T-helper 22 cell (primary cell): Measurements from ENCODE around the gene NUAK2.

Experiments
- DNase-seq: peaks from one replicate; pipeline ENCODE4 v3.0.0-alpha.2; 2020; ENCODE audit warnings: low read depth

NUAK2 gene

DNA sequence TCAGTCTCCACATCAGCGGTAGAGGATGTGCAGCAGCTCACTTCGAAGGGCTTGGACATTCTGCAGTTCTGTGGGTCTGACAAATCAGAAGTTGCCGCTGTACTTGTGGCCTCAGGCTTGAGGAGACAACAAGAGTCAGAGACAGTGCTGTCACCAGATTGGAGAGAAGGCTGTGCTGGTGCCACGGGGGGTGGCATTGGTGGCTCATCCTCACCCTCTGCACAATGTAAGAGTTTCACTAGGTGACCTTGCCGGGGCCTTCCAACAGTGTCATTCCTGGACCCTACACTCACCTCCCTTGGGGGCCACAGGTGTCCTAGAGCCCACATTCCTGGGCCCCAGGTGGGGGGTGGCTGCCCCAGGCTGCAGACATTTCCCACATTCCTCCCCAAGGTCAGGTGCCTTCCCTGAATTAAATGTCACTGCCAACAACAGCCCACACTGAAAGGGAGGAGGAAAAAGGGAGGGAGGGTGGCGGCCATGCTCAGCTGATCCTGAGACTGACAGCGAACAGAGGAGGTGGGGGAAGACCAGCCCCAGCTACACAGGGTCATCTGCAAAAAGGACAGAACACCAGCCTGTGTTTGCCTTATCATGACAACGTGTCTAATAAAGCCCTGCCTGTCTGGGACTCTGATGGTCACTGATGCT is 47.4 kb downstream of the NUAK2 start:
- no peak for DNase-seq

DNA sequence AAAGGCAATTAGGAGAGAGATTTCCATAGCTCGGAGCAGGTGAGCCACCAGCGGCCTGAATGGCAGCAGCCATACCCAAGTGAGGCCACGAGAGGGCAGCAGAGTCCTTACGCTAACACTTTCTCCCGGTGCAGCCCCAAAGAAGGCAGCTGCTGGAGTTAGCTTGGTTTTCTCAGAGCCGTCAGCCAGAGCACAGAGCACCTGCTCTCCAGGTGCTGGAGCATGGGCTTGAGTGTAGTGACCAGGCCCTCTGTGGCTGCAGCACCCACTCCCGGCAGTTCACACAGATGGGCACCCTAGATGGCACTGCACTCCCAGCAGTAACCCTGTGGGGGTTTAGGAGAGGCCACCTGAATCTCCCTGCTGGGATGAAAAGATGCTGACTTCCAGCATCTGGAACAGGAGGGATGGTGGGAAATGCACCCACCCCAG is 48.0 kb downstream of the NUAK2 start:
- peak; percentile 54 for DNase-seq

DNA sequence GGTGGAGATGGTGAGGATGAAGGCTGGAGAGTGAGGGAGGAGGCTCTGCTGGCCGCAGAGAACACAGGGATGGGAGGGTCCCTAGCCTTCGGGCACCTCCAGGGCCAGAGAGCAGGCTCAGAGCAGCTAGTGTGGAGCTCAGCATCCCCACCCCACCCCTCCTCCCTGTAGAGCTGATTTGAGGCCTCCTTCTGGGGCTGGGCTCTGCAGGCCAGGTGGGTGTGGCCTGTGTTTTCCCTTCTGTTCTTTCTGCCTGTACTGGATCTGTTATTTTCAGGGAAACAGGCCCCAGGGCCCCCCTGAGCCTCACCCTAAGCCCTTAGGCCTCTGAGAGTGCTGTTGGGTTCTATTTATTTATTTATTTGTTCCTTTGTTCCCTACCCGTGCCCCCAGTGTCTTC is 49.0 kb downstream of the NUAK2 start:
- no peak for DNase-seq

DNA sequence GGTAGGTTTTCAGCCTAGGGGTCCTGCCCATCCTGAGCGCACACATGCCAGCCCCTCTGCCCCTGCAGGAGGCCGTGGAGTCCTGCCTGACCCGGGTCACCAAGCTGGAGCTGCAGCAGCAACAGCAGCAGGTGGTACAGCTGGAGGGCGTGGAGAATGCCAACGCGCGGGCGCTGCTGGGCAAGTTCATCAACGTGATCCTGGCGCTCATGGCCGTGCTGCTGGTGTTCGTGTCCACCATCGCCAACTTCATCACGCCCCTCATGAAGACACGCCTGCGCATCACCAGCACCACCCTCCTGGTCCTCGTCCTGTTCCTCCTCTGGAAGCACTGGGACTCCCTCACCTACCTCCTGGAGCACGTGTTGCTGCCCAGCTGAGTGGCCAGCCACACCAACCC is 49.8 kb downstream of the NUAK2 start:
- DNase-seq, result no peak

DNA sequence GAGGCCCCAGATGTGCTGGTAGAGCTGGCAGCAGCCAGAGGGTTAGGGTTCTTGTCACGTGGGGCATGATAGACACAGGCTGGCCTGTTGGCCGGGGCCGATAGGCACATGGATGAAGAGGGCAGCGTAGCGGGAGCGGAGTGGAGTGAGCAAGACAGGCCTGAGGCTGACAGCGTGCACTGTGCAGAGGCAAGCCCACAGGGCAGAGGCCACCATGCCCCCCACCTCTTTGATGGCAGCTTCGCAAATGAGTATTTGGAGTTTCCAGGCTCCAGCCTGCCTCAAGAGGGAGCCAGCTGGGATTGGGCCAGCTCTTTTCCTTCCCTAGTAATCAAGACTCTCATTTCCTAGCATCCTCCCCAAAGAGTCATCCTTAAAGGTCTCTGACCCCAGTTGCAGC is 50.3 kb downstream of the NUAK2 start:
- no peak for DNase-seq

DNA sequence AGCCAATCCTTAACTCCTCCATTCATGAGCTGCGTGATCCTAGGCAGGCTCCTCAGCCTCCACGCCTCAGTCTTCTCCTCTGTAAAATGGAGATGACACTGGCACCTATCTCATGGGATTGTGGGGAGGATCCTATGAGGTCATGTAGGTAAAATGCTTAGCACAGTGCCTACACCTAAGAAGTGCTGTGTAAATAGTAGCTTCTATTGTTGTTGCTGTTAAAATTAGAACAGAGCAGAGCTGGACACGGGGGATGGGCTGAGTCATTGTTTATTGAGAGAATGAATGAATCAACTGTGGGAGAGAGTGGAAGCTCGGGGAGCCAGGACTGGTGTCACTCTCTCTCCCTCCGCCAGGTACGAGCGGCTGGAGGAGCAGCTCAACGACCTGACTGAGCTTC is 50.8 kb downstream of the NUAK2 start:
- no peak for DNase-seq

DNA sequence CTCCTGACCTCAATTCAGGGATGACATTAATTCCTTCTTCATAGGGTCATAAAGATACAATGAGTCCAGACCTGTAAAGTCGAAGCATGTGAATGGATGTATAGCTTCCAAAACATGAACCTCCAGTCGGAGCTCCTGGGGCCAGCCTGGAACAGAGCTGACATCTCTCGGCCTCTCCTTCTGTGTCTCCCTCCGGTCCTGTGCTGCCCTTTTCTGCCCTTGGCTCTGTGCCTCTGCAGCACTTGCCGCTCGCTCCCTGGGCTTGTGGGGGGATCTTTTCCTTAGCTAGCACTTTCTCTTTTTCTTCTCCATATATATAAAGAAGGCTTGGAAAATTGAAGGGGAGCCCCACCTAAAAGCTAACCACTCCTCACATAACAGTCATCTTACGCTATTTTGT is 51.3 kb downstream of the NUAK2 start:
- no peak for DNase-seq

DNA sequence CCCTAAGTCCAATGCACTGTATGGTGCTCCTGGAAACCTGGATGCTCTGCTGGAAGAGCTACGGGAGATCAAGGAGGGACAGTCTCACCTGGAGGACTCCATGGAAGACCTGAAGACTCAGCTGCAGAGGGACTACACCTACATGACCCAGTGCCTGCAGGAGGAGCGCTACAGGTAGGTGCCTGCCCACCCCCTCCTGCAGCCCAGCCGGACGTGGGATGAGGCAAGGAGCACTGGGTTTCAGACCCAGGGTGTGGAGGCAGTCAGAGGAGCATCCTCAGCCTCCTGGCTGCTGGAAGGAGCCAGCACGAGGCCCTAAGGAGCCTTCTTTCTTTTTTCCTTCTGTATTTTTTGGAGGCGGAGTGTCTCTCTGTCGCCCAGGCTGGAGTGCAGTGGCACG is 51.8 kb downstream of the NUAK2 start:
- DNase-seq, result no peak

DNA sequence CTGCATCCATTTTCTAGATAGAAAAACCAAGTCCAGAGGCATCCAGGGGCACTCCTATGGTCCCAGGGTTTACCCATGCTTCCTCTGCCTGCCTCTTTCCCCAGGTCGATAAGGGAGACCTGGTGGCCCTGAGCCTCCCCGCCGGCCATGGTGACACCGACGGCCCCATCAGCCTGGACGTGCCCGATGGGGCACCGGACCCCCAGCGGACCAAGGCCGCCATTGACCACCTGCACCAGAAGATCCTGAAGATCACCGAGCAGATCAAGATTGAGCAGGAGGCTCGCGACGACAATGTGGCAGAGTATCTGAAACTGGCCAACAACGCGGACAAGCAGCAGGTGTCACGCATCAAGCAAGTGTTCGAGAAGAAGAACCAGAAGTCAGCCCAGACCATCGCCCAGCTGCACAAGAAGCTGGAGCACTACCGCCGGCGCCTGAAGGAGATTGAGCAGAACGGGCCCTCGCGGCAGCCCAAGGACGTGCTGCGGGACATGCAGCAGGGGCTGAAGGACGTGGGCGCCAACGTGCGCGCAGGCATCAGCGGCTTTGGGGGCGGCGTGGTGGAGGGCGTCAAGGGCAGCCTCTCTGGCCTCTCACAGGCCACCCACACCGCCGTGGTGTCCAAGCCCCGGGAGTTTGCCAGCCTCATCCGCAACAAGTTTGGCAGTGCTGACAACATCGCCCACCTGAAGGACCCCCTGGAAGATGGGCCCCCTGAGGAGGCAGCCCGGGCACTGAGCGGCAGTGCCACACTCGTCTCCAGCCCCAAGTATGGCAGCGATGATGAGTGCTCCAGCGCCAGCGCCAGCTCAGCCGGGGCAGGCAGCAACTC is 52.5 kb downstream of the NUAK2 start:
- DNase-seq, result no peak

DNA sequence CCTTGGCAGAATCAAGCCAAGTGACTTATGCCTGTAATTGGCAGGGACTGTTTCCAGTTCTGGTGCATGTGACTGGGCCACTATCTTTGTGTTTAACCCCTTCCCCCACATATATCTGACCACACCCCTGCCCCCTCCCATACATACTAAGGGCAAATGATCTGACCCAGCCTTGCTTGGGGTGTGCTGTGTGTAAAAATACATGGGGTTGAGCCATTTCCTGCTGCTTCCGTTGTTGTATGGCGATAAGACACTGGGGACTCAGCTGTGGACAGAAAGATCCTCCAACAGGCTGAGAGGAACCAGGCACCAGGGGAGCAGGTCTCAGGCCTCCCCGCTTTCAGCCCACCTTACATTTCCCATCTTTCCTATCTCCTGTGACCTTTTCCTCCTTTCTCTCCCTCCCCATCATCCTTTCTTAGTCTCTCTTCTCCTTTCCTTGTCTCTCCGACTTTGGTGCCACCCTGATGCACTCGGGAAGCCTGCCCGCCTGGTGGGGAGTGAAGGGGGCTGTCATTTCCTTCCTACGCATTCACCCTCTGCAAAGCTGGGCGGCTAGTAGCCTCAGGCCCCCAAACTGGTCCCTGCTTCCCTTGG is 54.1 kb downstream of the NUAK2 start:
- no peak for DNase-seq

DNA sequence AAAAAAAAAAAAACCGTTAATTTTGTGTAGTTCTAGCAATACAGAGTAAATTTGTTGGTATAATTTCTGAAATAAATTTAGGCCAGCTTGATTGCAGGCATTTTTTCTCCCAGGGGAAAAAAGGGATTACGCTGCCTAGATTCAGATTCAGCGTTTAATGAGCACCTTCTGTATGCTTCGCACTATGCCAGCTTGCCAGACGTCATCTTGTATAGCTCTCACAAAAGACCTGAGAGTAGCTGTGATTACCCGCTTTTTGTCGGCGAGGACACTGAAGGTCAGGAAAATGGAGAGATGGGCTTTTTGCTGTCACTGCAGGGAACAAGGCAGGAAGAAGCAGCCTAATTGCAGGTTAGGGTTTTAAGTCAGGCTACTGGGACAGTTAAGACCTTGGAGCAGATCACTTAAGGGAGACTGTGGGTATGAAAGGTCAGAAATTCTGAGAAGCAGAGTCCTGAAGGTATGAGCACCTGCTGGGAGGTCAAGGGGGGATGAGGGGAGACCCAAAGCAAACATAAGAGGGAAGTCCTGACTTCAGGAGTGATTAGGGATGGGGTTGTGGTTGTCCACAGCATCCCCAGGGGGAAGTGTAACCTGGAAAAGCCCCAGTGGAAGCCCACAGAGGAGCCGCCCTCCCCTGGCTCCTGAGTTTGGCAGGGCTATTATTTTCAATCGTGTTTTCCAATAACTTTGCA is 54.8 kb downstream of the NUAK2 start:
- DNase-seq, result no peak

DNA sequence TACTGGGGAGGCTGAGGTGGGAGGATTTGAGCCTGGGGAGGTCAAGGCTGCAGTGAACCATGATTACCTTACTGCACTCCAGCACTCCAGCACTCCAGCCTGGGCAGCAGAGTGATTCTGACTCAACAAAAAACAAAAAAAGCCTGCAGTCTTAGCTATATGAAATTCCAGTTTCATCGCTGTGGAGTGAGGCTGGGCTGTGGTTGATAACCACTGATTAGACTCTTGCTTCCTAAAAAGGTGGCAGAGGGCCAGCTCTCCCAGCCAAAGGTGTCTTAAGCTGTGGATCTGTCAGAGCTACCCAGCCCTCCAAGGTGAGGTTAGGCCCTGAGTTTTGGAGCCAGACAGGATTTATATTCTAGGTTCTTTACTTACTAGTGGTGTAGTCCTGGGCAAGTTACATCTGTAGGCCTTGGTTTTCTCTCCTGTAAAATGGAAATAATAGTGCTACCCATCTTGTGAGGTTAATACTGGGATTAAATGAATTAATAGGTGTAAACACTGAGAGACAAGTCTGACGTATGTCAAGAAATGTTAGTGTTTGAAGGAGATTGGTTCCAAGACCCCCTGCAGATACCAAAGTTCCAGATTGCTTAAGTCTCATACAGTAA is 57.9 kb downstream of the NUAK2 start:
- no peak for DNase-seq

DNA sequence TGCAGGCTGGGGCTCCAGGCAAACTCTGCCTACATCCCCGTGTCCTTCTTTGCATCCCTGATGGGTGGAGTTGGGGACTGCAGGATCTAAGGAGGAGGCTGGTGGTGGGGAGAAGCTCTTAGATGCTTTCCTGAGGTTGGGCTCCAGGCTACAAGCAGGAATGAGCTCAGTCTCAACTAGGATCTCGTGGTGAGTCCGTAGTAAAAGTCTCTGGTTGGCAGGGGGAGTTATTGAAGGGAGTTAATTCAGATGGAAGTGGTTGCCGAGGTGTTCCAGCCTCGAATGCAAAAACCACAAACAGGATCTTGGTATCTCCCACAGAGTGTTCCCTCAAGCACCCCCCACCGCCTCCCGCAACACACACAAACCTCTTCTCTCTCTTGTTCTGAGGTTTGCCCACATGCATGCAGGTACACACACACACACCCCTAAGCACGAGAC is 58.8 kb downstream of the NUAK2 start:
- DNase-seq, result no peak

DNA sequence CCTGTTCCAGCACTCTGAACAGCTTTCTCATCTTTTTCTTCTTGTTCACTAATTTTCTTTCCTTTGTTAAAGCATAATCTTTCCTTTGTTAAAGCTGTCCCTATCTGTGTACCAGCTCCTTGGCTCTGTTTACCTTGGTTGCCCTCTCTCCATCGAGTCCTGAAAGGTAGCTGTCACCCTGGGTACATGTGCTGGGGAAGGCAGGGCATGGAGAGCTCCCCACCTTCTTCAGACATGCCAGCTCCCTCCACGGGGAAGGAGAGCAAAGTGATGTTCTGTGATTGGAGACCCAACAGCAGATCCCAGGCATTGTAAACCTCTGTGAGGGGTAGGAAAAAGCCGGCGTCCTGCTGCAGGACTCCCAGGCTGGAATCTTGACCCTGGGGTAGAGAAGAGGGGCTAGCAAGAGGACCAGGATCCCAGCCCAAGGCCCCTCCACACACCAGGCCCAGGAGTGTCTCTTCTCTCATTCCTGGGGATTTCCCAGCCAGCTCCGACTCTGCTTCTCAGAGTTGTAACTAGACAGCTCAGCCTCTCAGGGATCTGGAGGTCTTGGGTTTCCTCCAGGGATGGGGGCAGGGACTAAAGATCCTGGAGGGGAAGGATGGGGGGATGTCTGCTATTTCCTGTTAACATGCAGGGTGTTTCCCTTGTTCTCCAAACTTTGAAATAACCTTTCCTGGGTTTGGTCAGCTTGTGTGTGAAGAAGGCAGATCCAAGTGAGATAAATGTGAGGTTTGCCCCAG is 59.4 kb downstream of the NUAK2 start:
- no peak for DNase-seq

DNA sequence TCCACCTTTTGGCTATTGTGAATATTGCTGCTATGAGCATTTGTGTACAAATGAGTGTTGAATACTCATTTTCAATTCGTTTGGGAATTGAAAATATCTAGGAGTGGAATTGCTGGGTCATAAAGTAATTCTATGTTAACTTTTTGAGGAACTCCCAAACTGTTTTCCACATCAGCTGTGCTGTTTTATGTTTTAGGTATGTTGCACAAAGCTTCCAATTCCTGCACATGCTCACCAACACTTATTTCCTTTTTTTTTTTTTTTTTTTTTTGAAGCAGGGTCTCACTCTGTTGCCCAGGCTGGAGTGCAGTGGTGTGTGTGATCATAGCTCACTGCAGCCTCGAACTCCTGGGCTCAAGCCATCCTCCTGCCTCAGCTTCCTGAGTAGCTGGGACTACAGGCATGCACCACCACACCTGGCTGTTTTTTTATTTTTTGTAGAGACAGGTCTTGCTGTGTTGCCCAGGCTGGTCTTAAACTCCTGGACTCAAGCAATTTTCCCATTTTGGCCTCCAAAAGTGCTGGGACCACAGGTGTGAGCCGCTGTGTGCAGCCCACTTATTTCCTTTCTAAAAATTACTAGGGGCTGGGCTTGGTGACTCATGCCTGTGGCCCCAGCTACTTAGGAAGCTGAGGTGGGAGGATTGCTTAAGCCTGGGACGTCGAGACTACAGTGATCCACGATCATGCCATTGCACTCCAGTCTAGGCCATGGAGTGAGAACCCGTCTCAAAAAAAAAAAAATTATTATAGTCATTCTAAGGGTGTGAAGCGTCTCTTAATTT is 60.4 kb downstream of the NUAK2 start:
- DNase-seq, result no peak

DNA sequence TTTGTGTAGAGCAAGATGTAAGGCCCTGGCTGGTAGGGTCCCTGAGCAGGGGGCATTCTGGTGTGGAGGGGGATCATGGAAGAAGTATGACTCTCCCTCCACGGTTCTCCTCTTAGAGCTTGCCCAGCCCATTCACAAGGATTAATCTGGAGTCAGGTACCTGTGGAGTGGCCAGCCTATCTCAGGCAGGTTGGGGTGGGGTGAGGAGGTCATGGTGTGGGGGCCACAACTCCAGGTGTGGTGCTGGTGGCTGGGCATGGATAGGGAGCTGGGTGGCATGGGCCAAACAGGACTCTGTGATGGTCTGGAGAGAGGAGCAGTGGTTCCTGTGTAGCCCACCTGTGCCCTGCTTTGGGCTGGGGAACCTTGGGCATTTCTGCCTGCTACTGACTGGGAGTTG is 61.5 kb downstream of the NUAK2 start:
- no peak for DNase-seq

DNA sequence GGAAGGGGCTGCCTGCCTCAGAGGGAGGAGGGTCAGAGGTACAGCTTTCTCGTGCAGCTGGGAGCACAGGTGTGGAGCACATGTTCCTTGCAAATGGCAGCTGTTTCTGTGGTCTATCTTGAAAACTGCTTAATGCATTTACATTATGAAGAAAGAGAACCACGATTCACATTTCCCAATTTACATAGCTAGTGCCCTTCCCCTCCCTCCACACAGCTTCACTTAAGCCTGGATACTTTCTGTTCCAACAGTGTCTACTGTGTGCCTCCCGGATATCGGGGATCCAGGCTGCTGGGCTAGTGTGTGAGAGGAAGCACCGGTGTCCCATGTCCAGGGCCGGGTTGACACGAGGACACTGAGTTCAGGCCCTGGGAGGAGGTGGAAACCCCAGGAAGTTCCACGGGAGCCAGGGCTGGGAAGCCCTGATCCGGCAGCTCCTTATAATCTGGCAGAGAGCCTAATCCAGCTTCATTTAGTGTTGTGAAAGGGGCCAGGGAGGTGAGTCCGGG is 62.2 kb downstream of the NUAK2 start:
- DNase-seq, result no peak

DNA sequence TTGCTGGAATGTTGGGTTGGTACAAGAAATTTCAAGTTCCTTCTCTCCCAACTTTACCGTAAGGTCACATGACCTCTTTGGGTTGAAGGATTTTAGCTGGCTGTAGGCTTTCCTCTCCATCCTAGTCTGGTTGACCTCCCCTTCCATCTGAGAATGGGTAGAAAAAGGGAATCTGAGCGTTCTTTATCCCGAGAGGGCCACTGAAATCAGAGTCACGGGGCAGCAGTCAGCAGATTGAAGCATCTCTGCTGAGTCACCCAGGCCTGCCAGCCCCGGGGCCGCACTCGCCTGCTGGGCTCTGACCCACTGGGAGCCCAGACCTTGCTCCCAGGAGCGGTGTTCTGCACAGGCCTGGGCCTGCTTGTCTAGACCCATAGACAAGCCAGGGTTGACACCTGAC is 62.8 kb downstream of the NUAK2 start:
- no peak for DNase-seq

DNA sequence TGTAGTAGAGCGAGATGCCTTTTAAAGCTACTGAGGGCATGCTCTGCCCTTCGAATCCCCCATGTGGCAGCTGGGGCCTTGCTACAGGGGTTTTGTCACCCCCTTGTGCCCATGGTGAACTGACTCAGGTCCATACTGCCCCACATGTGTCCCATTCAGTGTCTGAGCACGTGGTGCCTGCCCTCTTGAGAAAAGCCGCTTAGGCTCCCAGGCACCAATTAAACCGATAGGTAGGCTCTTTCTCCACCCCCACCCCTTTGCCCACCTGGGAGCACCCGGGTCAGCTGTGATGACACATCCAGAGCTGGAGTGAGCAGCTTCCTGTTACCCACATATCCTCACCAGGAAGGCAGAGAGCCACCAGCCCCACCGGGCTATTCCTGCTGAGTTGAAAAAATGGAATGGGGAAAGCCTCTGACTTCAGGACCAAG is 63.3 kb downstream of the NUAK2 start:
- no peak for DNase-seq

DNA sequence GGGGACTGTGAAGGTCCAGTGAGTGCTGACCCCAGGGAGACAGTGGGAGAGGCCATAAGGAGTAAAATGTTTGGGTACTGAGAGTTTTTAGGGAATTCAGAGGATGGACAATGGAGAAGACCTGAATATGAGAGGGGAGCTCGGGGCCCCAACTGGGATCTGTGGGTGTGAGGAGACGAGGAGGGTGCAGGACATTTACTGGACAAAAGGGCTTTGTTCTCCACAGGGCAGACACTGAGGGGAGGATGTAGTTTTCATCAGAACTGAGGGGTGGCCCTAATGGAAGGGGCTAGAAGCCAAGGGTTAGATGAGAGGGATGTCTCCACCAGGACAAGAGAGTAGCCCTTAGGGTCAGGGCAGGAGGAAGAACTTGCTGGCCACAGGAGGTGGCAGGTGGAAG is 63.8 kb downstream of the NUAK2 start:
- no peak for DNase-seq
